ENCODE data around the gene ABHD2.
"Not testable (repeated sequence)": the region's sequence is repeated elsewhere in the genome, so short reads cannot be mapped to it uniquely, and the experiment has no call there.

- TF ChIP-seq CTCF (IDR thresholded peaks at IDR 0.05; ENCODE audit: extremely low read depth in 1 of 2, insufficient read depth in 1 of 2, low read depth in 1 of 2, low read length in 2 of 2); FOS (IDR thresholded peaks at IDR 0.05; ENCODE audit: borderline replicate concordance, insufficient read depth, low read length); EZH2 (IDR thresholded peaks at IDR 0.05; ENCODE audit: borderline replicate concordance, low read depth, low read length, severe bottlenecking); MAX (IDR thresholded peaks at IDR 0.05; ENCODE audit: insufficient read depth, insufficient read length): not testable (repeated sequence)
Measured at GRCh38 chr15:89120479-89121000, 32.3 kb downstream of the ABHD2 start.

Measured in endothelial cell of umbilical vein (primary cell).